ENCODE results near the gene DLX4.

DNA sequence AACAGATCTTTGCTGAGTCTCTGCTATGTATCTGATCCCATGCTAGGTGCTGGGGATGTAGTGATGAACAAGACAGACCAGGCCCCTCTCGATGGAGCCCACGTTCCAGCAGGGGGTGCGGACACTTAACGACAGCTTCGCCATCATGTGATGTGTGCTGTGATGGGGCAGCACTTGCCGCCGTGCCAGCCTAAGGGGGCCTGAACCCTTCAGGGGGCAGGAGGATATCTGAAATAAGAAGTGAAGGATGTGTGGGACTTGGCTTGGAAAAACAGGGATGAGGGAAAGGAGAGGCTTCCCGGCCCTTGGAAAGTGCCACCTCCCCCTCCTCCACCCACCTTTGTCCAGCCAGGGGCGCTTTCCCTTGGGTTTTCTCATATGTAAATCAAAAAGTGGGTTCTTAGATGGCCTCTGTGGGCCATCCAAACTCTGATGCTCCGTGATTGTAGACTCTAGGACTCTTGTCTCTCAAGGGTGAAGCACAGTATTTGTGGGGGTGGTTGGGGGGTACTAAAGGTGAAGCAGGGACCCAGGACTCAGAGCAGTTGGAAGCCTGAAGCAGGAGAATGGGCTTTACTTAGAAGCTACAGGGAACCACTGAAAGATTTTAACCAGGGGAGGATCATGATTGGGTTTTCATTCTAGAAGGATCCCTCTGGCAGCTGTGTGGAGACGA lies 30.0 kb downstream of the DLX4 start:
- TF ChIP-seq, protein P1, sequence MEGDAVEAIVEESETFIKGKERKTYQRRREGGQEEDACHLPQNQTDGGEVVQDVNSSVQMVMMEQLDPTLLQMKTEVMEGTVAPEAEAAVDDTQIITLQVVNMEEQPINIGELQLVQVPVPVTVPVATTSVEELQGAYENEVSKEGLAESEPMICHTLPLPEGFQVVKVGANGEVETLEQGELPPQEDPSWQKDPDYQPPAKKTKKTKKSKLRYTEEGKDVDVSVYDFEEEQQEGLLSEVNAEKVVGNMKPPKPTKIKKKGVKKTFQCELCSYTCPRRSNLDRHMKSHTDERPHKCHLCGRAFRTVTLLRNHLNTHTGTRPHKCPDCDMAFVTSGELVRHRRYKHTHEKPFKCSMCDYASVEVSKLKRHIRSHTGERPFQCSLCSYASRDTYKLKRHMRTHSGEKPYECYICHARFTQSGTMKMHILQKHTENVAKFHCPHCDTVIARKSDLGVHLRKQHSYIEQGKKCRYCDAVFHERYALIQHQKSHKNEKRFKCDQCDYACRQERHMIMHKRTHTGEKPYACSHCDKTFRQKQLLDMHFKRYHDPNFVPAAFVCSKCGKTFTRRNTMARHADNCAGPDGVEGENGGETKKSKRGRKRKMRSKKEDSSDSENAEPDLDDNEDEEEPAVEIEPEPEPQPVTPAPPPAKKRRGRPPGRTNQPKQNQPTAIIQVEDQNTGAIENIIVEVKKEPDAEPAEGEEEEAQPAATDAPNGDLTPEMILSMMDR (IDR thresholded peaks at IDR 0.05) = no peak
- TF ChIP-seq POLR2A (IDR thresholded peaks at IDR 0.05) = no peak

All from adrenal gland (tissue), 5 donors.